SJCRH30 (cell line): ENCODE data around the gene RGL3. TPM values are rescaled to one million over a fixed set of nuclear protein-coding genes. Genes with fewer than 3 reads are reported as not detected.
"Not testable (repeated sequence)": the region's sequence is repeated elsewhere in the genome, so short reads cannot be mapped to it uniquely, and the experiment has no call there.

Experiments used
- DNase-seq, 2 experiments: peaks; one replicate each; pipeline ENCODE4 v3.0.0-alpha.2; 2015 to 2020
- H3K27ac ChIP-seq: fragments of 250-450 bp; sonication (Bioruptor Pico); 2 replicates; pipeline ENCODE4 v1.5.1; 2020; ENCODE audit warnings: mild to moderate bottlenecking, moderate library complexity
- H3K27me3 ChIP-seq: fragments of 250-450 bp; sonication (Bioruptor Pico); 2 replicates; pipeline ENCODE4 v1.5.1; 2020; ENCODE audit warnings: mild to moderate bottlenecking, moderate library complexity
- H3K36me3 ChIP-seq: fragments of 250-450 bp; sonication (Bioruptor Pico); 2 replicates; pipeline ENCODE4 v1.5.1; 2020; ENCODE audit warnings: mild to moderate bottlenecking, moderate library complexity
- H3K4me1 ChIP-seq: fragments of 250-450 bp; sonication (Bioruptor Pico); 2 replicates; pipeline ENCODE4 v1.5.1; 2020; ENCODE audit warnings: mild to moderate bottlenecking, moderate library complexity
- H3K4me3 ChIP-seq: fragments of 250-450 bp; sonication (Bioruptor Pico); 2 replicates; pipeline ENCODE4 v1.5.1; 2020; ENCODE audit warnings: mild to moderate bottlenecking, moderate library complexity
- H3K9me3 ChIP-seq: fragments of 250-450 bp; sonication (Bioruptor Pico); replicated peaks from 2 replicates; pipeline ENCODE4 v1.5.1; 2020; ENCODE audit warnings: mild to moderate bottlenecking, moderate library complexity
- total RNA-seq: library from RNA; depleted of rRNA; stranded (reverse); fragments of >200 nt; shearing (Covaris generic); gene quantifications from 2 replicates; pipeline ENCODE4 v1.2.3, GENCODE V29; 2014

The RGL3 gene
- total RNA-seq, 1 experiment from 2014 or later: not detected

DNA sequence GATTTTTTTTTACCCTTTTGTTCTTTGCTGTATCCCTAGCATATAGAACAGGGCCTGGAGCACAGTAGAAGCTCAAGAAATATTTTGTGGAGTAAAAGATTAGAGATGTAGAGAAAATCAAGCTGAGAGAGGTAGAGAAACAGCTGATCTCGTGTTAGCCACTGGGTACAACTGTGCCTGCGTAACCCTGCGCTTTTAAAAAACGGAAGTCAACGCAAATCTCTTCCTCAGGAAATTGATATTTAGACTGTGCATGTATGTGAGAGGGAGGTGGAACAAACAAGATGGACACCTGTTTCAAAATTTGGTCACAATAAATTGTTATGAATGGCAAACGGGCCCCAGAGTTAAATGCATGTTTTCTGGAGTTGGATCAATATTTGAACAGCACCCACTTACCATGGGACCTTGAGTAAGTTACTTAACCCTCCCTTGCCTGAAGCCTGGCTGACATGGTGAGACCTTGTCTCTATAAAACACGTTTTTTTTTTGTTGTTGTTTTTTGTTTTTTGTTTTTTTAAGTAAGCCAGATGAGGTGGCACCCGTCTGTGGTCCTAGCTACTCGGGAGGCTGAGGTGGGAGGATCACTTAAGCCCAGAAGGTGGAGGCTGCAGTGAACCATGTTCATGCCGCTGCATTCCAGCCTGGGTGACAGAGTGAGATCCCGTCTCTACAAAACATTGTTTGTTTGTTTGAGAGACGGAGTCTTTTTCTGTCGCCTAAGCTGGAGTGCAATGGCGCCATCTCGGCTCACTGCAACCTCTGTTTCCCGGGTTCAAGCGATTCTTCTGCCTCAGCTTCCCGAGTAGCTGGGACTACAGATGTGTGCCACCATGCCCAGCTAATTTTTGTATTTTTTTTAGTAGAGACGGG is 31.7 kb downstream of the RGL3 start:
- no peak for DNase-seq
- no peaks in the 10 kb centered on the region for H3K36me3 ChIP-seq
- H3K4me3 ChIP-seq: no peak overlapping the region
- no peaks in the 10 kb centered on the region for H3K4me1 ChIP-seq
- H3K27ac ChIP-seq: no peak overlapping the region
- no peaks in the 10 kb centered on the region for H3K27me3 ChIP-seq
- no peaks in the 10 kb centered on the region for H3K9me3 ChIP-seq

DNA sequence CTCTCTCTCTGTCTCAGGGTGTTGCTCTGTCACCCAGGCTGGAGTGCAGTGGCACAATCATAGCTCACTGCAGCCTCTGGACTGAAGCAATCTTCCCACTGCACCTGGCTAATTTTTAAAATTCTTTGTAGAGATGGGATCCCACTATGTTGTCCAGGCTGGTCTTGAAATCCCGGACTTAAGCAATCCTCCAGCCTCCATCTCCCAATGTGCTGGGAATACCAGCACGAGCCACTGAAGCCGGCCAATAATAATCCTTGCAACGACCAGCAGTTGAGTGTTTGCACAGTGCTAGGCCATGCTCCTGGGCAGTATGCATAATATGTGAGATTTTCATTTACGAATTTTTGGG is 34.4 kb downstream of the RGL3 start:
- no peak overlapping the region for H3K4me3 ChIP-seq
- no peaks in the 10 kb centered on the region for H3K9me3 ChIP-seq
- no peaks in the 10 kb centered on the region for H3K27me3 ChIP-seq
- H3K27ac ChIP-seq: no peak overlapping the region
- no peaks in the 10 kb centered on the region for H3K36me3 ChIP-seq
- H3K4me1 ChIP-seq: no peaks in the 10 kb centered on the region
- no peak for DNase-seq

DNA sequence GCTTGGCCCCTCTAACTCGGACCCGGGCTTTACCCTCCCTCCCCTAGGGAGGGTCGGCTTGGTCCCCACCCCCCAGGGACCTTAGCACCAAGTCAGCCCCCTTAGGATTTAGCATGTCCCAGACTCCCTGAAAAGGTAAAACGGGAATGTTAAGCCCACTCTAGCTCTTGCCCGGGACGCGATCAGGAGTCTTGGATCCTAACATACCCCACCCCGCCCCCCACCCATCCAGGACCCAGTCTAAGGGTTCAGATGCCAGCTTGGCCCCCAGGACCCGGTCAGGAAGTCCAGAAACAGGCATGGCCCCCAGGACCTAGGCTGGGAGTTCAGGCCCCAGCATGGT is 35.4 kb downstream of the RGL3 start:
- Histone ChIP-seq H3K4me1 (no peaks in the 10 kb centered on the region), H3K36me3 (no peaks in the 10 kb centered on the region), H3K9me3 (no peaks in the 10 kb centered on the region), H3K27ac (peak overlapping the region; percentile 72), H3K27me3 (no peaks in the 10 kb centered on the region), H3K4me3 (peak overlapping the region; percentile 68)
- no peak for DNase-seq

DNA sequence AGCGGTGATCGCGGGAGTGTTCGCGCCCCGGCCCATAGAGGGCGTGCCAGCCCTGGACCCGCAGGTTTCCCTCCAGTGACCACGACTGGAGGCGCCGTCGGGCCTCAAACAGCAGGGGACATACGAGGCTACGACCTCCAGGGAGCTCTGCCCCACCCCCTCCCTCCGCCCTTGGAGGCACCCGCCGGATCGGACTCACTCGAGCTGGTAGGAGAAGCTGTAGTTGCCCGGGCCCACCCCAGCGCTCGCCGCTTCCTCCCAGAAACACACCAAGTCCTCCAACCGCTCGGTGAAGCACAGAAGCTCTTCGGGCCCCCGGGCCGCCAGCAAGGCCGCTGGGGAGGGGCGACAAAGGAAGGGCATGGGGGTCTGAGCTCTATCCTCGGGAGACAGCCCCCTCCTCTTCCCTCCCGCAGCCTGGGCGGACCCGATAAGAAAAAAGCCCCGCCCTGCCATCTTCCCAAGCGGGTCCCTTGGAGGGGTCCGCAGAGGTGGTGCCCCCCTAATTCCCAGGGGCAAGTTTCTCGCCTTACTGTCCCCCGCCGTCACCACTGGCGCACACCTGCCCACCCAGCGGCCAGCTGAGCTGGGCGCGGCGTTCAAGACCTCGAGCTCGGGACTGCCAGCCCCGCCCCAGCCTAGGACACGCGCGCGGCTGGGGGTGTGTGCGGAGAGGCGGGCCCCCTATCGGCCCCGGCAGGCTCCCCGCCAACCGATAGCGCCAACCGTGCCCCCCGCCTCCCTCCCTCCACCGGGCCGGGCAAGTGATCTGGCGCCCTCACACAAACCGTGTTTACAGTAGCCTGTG is 36.0 kb downstream of the RGL3 start:
- Histone ChIP-seq H3K36me3 (no peaks in the 10 kb centered on the region), H3K9me3 (no peaks in the 10 kb centered on the region), H3K4me3 (peak overlapping the region; percentile 68), H3K4me1 (no peaks in the 10 kb centered on the region), H3K27me3 (no peaks in the 10 kb centered on the region), H3K27ac (peak overlapping the region; percentile 72)
- peak; percentile 60 to 61 for DNase-seq

DNA sequence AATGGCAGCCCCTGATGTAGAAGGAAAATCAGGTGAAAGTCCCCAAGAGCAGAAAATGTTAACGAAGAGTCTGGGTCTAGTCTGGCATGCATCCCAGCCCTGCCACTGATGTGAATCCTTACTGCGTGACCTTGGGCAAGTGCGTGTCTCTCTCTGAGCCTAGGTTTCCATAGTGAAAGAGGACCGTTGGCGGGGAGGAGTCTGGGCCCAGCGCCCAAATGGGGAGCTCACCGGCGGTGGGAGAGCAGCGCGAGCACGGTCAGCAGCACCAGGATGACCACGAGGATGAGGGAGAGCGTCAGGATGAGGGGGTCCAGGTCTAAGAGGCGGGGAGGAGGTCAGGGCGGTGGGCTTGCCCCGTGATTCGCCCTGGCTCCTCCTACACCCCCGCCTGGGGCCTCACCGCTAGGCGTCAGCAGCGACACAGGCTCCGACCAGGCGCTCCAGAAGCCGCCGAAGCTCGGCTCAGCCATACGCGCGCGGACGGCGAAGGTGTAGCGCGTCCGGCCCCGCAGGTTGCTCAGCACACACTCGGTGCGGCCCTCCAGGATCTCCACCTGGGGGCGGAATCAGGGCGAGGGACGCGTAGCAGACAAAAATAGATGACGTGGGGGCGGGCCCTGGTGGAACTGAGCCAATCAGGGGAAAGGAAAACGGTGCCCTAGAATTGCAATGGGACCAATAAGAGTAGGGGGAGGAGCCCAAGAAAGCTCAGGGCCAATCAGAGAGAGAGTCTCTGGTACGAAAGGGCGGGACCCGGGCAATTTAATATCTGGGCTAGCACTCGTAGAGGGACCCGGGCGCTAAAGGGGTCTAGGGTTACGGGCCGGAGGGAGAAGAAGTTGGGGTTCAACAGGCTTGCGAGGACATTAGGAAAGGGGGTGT is 38.2 kb downstream of the RGL3 start:
- DNase-seq: peak; percentile 92 to 96
- Histone ChIP-seq H3K27ac (no peak overlapping the region), H3K4me3 (peak overlapping the region; percentile 57), H3K9me3 (no peaks in the 10 kb centered on the region), H3K27me3 (no peaks in the 10 kb centered on the region), H3K36me3 (no peaks in the 10 kb centered on the region), H3K4me1 (no peaks in the 10 kb centered on the region)

DNA sequence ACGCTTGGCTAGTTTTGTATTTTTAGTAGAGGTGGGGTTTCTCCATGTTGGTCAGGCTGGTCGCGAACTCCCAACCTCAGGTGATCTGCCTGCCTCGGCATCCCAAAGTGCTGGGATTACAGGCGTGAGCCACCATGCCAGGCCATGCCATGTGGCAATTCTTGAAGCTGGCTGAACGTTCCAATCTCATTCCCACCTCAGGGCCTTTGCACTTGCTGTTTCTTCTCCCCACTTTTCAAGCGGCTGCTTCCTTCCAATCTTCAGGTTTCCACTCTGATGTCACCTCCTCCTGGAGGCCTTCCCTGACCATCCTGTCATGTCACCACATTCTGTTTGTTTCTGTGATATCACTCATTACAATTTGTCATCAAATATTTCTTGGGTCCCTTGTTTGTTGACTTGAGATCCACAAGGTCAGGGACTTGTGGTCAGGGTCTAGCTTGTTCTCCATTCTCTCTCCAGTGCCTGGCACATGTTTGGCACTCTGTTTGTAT is 39.2 kb downstream of the RGL3 start:
- no peaks in the 10 kb centered on the region for H3K9me3 ChIP-seq
- H3K27me3 ChIP-seq: no peaks in the 10 kb centered on the region
- no peak overlapping the region for H3K27ac ChIP-seq
- H3K4me1 ChIP-seq: no peaks in the 10 kb centered on the region
- H3K36me3 ChIP-seq: no peaks in the 10 kb centered on the region
- no peak overlapping the region for H3K4me3 ChIP-seq
- DNase-seq: no peak

DNA sequence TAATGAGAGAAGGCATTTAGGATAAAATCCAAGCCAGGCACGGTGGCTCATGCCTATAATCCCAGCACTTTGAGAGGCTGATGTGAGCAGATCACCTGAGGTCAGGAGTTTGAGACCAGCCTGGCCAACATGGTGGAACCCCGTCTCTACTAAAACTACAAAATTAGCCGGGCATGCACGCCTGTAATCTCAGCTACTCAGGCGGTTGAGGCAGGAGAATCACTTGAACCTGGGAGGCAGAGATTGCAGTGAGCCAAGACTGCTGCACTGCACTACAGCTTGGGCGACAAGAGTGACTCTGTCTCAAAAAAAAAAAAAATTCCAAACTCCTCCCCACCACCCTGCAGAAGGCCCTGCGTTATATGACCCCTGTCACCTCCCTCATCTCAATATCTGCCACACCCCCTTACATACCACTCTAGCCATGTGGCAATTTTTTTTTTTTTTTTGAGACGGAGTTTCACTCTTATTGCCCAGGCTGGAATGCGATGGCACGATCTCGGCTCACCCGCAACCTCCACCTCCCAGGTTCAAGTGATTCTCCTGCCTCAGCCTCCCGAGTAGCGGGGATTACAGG is 39.8 kb downstream of the RGL3 start:
- not testable (repeated sequence) for H3K27me3 ChIP-seq, H3K9me3 ChIP-seq, H3K27ac ChIP-seq, H3K36me3 ChIP-seq, H3K4me1 ChIP-seq, H3K4me3 ChIP-seq, DNase-seq

DNA sequence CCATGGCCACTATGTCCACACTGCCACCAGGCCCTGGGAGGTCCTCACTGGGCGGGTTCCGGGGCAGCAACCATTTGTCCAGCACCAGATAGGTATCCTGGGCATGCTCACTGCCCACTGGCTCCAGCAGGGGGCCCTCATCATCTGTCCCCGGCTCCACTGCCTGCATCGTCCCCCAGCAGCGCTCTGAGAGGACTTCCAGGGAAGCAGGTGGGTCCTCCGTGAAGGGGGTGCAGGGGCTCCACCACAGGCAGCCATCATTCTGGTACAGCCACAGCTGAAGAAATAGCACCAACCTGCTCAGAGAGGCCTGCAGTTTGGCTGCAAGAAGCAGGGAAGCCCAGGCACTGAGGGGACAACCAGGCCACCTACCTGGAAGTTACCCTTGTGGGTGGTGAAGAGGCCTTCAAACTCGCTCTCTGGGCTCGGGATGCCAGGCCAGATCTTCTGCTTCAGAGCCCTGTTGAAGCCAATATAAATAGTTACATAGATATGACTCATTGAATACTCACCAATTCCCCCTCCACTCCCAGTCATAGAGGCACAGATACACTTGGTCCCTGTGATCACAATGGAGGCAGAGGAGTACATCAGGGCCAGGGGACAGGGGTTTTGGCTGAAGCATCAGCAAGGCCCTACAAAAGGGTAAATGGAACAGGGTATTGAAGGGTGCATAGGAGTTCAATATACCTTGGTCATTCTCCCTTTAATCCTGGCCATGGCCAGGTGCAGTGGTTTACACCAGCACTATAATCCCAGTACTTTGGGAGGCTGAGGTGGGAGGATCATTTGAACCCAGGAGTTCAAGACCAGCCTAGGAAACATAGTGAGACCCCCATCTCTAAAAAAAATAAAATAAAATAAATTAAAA is 40.6 kb downstream of the RGL3 start:
- H3K9me3 ChIP-seq: no peaks in the 10 kb centered on the region
- no peak overlapping the region for H3K27ac ChIP-seq
- no peaks in the 10 kb centered on the region for H3K36me3 ChIP-seq
- peak; percentile 60 to 69 for DNase-seq
- no peaks in the 10 kb centered on the region for H3K4me1 ChIP-seq
- no peaks in the 10 kb centered on the region for H3K27me3 ChIP-seq
- no peak overlapping the region for H3K4me3 ChIP-seq

DNA sequence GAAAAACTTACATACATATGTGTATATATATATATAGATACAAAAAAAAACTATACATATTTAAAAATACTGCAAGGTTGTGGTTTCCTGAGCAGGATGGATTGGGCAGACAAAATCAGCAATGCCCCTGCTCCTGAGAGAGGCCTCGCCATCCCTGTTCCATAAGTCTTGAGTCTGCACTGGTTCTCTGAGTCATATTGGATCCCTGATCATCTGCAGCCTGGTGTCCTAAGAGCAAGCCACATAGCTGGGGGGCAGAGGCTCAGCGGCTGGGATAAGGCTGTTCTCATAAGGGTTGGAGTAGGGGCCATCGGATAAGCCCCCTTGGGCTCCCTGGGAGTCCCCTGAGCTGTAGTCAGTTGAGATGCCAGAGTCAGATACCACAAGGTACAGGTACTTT is 41.4 kb downstream of the RGL3 start:
- Histone ChIP-seq H3K4me3 (no peak overlapping the region), H3K9me3 (no peaks in the 10 kb centered on the region), H3K27ac (no peak overlapping the region), H3K4me1 (no peaks in the 10 kb centered on the region), H3K27me3 (no peaks in the 10 kb centered on the region), H3K36me3 (no peaks in the 10 kb centered on the region)
- DNase-seq: no peak

DNA sequence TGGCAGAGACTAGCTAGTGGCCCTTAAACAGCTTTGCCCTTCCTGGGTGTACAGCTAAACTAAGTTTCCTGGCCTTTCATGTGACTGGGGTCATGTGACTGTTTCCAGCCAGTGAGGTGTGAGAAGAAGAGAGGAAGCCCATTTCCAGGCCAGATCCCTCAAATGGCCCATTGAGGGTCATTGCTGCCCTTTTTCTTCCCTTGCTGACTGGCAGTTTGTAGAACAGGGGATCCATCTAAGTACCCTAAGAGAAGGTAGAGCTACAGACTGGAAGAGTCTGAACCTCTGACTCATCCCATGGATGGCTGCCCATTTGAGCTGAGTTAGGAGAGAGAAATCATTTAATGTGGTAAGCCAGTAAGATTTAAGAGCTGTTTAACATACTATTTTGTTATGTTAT is 41.9 kb downstream of the RGL3 start:
- Histone ChIP-seq H3K4me3 (no peak overlapping the region), H3K27me3 (no peaks in the 10 kb centered on the region), H3K9me3 (no peaks in the 10 kb centered on the region), H3K36me3 (no peaks in the 10 kb centered on the region), H3K27ac (no peak overlapping the region), H3K4me1 (no peaks in the 10 kb centered on the region)
- peak in 1 of 2 experiments; percentile 48 for DNase-seq

DNA sequence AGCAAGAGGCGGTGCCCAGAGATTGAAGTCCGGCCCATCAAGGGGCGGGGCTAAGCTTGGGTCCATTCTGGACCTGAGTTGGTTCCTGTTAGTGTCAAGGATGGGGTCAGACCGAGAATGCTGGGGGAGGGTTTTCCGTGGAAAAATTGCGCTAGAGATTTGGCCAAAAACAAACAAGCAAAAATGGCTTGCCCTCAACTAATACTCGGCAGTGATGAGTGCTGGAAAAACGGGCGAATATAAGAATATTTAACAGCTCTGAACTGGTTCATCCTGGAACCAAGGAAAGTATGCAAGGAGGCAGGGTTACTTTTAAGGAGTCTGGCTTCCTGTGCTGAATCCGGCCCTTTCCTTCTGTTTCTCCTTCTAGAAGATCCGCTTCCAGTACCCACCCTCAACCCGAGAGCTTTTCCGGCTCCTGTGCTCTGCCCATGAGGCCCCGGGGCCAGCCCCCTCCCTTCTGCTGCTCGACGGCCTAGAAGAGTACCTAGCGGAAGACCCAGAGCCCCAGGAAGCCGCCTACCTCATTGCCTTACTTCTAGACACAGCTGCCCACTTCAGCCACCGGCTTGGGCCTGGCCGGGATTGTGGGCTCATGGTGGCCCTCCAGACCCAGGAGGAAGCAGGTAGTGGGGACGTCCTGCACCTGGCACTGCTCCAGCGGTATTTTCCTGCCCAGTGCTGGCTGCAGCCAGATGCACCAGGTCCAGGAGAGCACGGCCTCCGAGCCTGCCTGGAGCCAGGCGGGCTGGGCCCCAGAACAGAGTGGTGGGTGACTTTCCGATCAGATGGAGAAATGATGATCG is 43.8 kb downstream of the RGL3 start:
- H3K27me3 ChIP-seq: no peaks in the 10 kb centered on the region
- no peaks in the 10 kb centered on the region for H3K4me1 ChIP-seq
- no peaks in the 10 kb centered on the region for H3K9me3 ChIP-seq
- peak; percentile 67 to 69 for DNase-seq
- H3K36me3 ChIP-seq: no peaks in the 10 kb centered on the region
- H3K4me3 ChIP-seq: peak overlapping the region; percentile 73
- peak overlapping the region; percentile 2; the same call in 1 of the 2 replicates for H3K27ac ChIP-seq

DNA sequence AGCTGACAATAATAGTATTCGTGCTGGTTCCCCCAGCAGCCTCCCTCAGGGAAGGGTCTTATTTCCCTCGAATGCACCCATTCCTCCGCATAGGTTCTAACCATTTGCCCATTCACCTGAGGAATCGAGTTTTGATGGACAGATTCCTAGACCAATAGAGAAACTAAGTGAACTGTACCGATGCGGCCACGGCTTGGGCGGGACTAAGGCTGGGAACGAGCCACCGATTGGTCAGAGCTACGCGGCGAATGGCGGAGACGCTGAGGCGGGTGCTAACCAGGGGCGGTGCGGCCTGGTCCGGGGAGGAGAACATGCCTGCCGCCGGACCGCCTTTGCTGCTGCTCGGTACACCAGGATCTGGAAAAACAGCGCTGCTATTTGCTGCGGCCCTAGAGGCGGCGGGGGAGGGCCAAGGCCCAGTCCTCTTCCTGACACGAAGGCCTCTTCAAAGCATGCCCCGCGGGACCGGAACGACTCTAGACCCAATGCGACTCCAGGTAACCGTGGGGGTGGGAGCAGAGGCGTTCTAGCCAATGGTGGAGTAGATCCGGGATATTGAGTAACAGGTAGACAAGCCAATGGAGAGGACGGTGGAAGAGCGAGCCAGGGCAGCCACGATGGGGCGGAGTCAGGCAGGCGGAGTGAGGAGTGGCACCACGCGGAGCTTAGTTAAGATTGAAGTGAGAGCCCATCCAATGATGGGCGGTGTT is 44.5 kb downstream of the RGL3 start, which contains the start of gene SWSAP1:
Gene SWSAP1, plus strand, starts transcription at position 234 of the 710 bp plus-strand sequence. Its CDS starts 15 bp downstream, at position 249.
- peak; percentile 97 to 99 for DNase-seq

More for the DNA sequence above, 44.5 kb downstream of the RGL3 start, which contains the start of gene SWSAP1:
- peak within 1 kb of the TSS; percentile 73 for H3K4me3 ChIP-seq
- H3K27me3 ChIP-seq: no peaks in the 10 kb centered on the region
- peak within 1 kb of the TSS; percentile 83 for H3K27ac ChIP-seq
- no peaks in the 10 kb centered on the region for H3K36me3 ChIP-seq
- no peaks in the 10 kb centered on the region for H3K4me1 ChIP-seq
- H3K9me3 ChIP-seq: no peaks in the 10 kb centered on the region
